Calu3 (cell line): ENCODE results near the gene ORMDL2. TPM values are rescaled to one million over a fixed set of nuclear protein-coding genes. Genes with fewer than 3 reads are reported as not detected.

Experiments
- BruUV-seq: library from RNA; stranded (reverse); fragments of 400-500 nt; replicated peaks from 2 replicates; lab custom pipeline; 2021; lab: Mats Ljungman, UMichigan
- CTCF ChIA-PET: fragments of 300-600 bp; sonication (Branson Sonifier 250); formaldehyde crosslinking; loops from one replicate; lab custom pipeline; 2022; ENCODE audit warnings: antibody characterized with exemption; lab: Charles Lee
- DNase-seq: peaks from one replicate; pipeline ENCODE4 v3.0.0; 2022
- H3K27ac Mint-ChIP-seq: one replicate; pipeline ENCODE4 v1.8.0; 2022; ENCODE audit warnings: mixed read lengths; ENCODE audit not compliant: unreplicated experiment
- H3K27me3 Mint-ChIP-seq: one replicate; pipeline ENCODE4 v1.8.0; 2022; ENCODE audit warnings: mixed read lengths; ENCODE audit not compliant: unreplicated experiment
- H3K36me3 Mint-ChIP-seq: one replicate; pipeline ENCODE4 v1.8.0; 2022; ENCODE audit warnings: mild to moderate bottlenecking, moderate library complexity, mixed read lengths; ENCODE audit not compliant: insufficient read depth, unreplicated experiment
- H3K4me1 Mint-ChIP-seq: one replicate; pipeline ENCODE4 v1.8.0; 2022; ENCODE audit warnings: mild to moderate bottlenecking, low read depth, mixed read lengths; ENCODE audit not compliant: unreplicated experiment
- H3K4me3 Mint-ChIP-seq: one replicate; pipeline ENCODE4 v1.8.0; 2022; ENCODE audit warnings: mild to moderate bottlenecking, low read depth, moderate library complexity, mixed read lengths; ENCODE audit not compliant: unreplicated experiment
- H3K9me3 Mint-ChIP-seq: one replicate; pipeline ENCODE4 v1.8.0; 2022; ENCODE audit warnings: low read depth, mixed read lengths; ENCODE audit not compliant: unreplicated experiment
- intact Hi-C: fragments of 100-400 bp; cut with micrococcal nuclease; formaldehyde crosslinking; loops from one replicate; pipeline ENCODE4 v1.10.0; 2022; ENCODE audit not compliant: unreplicated experiment
- total RNA-seq: library from RNA; stranded (reverse); gene quantifications from 2 replicates; pipeline ENCODE4 v1.2.3, GENCODE V29; 2022
- TF ChIP-seq, protein P1 (sequence below): fragments of 200-600 bp; IDR thresholded peaks from one replicate; pipeline ENCODE4 v1.8.0; 2022; ENCODE audit warnings: antibody characterized with exemption; ENCODE audit not compliant: unreplicated experiment

ORMDL2 gene
- total RNA-seq, 1 experiment from 2014 or later: 93.6 TPM

DNA sequence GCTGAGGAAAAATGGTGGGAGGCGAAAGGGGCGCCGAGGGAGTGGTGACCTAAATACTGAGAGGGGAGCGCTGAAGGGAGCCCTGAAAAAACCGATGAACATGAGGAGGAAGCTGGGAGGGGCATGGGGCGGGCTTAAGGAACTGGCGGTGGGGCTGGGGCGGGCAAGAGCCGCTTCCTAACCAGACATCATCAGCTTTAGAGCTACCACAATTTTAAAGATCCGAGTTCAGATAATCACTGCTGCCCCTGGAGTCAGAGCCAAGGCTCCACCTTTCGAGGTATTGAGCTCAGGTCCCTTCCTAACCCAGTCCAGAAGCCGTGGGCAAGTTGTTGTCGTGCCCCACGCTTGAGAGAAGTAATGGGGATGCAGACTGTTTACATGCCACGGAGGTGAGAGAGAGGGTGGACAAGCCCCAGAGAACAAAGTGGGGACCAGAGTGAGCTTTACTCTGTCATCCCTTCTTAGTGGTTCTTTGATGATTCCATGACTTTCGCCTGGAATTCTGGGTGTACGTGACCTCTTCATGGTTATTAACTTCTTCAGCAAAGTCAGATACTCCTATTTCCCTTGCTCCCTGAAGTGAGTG, 393 bp downstream of the ORMDL2 start:
- H3K36me3 Mint-ChIP-seq: peaks cover 23% of the 10 kb centered on the region
- intact Hi-C loops: loop anchor here (5.0 kb wide), 2 partner anchors 81 to 224 kb away; partner anchors contain the start of gene RPS26
- H3K4me1 Mint-ChIP-seq: peaks cover 38% of the 10 kb centered on the region
- BruUV-seq: TSS peak; percentile 57
- H3K27me3 Mint-ChIP-seq: no peaks in the 10 kb centered on the region
- CTCF ChIA-PET: interaction anchor here (0.5 to 2.3 kb wide), 14 partner anchors 9 to 262 kb away, joined by 3 to 21 read pairs (median 4); partner anchors contain the start of genes DNAJC14, ERBB3 and RAB5B
- no peak overlapping the region for H3K4me3 Mint-ChIP-seq
- no peak for DNase-seq
- no peaks in the 10 kb centered on the region for H3K9me3 Mint-ChIP-seq
- TF ChIP-seq, protein P1, sequence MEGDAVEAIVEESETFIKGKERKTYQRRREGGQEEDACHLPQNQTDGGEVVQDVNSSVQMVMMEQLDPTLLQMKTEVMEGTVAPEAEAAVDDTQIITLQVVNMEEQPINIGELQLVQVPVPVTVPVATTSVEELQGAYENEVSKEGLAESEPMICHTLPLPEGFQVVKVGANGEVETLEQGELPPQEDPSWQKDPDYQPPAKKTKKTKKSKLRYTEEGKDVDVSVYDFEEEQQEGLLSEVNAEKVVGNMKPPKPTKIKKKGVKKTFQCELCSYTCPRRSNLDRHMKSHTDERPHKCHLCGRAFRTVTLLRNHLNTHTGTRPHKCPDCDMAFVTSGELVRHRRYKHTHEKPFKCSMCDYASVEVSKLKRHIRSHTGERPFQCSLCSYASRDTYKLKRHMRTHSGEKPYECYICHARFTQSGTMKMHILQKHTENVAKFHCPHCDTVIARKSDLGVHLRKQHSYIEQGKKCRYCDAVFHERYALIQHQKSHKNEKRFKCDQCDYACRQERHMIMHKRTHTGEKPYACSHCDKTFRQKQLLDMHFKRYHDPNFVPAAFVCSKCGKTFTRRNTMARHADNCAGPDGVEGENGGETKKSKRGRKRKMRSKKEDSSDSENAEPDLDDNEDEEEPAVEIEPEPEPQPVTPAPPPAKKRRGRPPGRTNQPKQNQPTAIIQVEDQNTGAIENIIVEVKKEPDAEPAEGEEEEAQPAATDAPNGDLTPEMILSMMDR: no peak
- no peak overlapping the region for H3K27ac Mint-ChIP-seq

DNA sequence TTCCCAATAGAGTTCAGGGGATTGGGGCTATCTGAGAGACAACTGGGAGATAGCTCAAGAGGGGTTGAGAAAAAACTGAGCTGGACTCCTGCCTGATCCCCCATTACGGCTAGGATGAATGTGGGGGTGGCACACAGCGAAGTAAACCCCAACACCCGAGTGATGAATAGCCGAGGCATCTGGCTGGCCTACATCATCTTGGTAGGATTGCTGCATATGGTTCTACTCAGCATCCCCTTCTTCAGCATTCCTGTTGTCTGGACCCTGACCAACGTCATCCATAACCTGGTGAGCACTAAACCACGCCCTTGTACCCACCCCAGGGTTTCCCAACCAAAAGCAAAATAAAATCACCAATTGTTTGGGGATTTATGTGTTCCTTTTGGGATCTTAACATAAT, 1.0 kb downstream of the ORMDL2 start:
- no peak overlapping the region for H3K4me3 Mint-ChIP-seq
- no peak for DNase-seq
- no TSS peak for BruUV-seq
- intact Hi-C loops: loop anchor here (5.0 kb wide), 2 partner anchors 82 to 223 kb away; partner anchors contain the start of gene RPS26
- H3K4me1 Mint-ChIP-seq: peaks cover 43% of the 10 kb centered on the region
- peaks cover 20% of the 10 kb centered on the region for H3K36me3 Mint-ChIP-seq
- no peaks in the 10 kb centered on the region for H3K27me3 Mint-ChIP-seq
- no peaks in the 10 kb centered on the region for H3K9me3 Mint-ChIP-seq
- TF ChIP-seq, protein P1: no peak
- no peak overlapping the region for H3K27ac Mint-ChIP-seq
- CTCF ChIA-PET: interaction anchor here (2.2 kb wide), 1 partner anchor 11 kb away, joined by 8 read pairs; the partner anchor contains the start of gene DNAJC14

DNA sequence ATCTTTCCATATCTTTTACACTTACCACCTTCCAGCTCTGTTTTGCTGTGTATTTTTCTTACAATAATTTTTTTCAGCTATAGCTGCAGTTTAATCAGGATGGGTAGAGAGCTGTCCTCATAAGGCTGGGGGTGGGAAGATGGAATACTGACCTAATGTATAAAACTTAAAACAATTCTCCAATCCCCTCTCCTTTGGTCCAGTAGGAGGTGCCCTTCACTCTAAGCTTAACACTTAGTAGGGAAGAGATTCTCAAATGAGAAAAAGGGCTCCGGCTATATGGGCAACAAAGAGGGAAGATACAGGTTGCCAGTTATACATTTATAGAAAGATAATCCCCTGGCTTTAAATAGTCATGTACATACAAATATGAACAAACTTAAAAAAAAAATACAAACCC, 2.8 kb downstream of the ORMDL2 start:
- H3K4me3 Mint-ChIP-seq: no peak overlapping the region
- no peaks in the 10 kb centered on the region for H3K9me3 Mint-ChIP-seq
- no peak overlapping the region for H3K27ac Mint-ChIP-seq
- no TSS peak for BruUV-seq
- H3K36me3 Mint-ChIP-seq: peaks cover 14% of the 10 kb centered on the region
- intact Hi-C loops: no loop called here
- H3K27me3 Mint-ChIP-seq: no peaks in the 10 kb centered on the region
- CTCF ChIA-PET: interaction anchor here (1.0 to 2.2 kb wide), 6 partner anchors 9 to 120 kb away, joined by 3 to 8 read pairs (median 3); partner anchors contain the start of gene DNAJC14
- TF ChIP-seq, protein P1: no peak
- peaks cover 43% of the 10 kb centered on the region for H3K4me1 Mint-ChIP-seq
- DNase-seq: no peak

- Mint-ChIP-seq H3K27ac (peak overlapping the region; percentile 84), H3K9me3 (no peaks in the 10 kb centered on the region), H3K4me3 (no peak overlapping the region), H3K36me3 (peaks cover 26% of the 10 kb centered on the region), H3K27me3 (no peaks in the 10 kb centered on the region), H3K4me1 (peaks cover 44% of the 10 kb centered on the region)
- intact Hi-C loops: no loop called here
- BruUV-seq: no TSS peak
- TF ChIP-seq, protein P1: peak; percentile 37
- CTCF ChIA-PET: no interaction called here
- peak; percentile 68 for DNase-seq
Observed at GRCh38 chr12:55822228-55822627, 4.4 kb downstream of the ORMDL2 start.
